Nephron progenitor cell (in vitro differentiated cells): ENCODE measurements around the gene PARD3B.
"Not testable (repeated sequence)": the region's sequence is repeated elsewhere in the genome, so short reads cannot be mapped to it uniquely, and the experiment has no call there.

Experiments
- DNase-seq: peaks from one replicate; pipeline ENCODE4 v3.0.0; 2021
- H3K27ac Mint-ChIP-seq: 2 replicates; pipeline ENCODE4 v1.8.0; 2021; ENCODE audit warnings: mild to moderate bottlenecking, moderate library complexity, mixed read lengths
- H3K27me3 Mint-ChIP-seq: 2 replicates; pipeline ENCODE4 v1.8.0; 2021; ENCODE audit warnings: mild to moderate bottlenecking, low read depth, mixed read lengths; ENCODE audit not compliant: poor library complexity
- H3K36me3 Mint-ChIP-seq: 2 replicates; pipeline ENCODE4 v1.8.0; 2021; ENCODE audit warnings: low read depth, mixed read lengths
- H3K4me1 Mint-ChIP-seq: 2 replicates; pipeline ENCODE4 v1.8.0; 2021; ENCODE audit warnings: mixed read lengths
- H3K4me3 Mint-ChIP-seq: 2 replicates; pipeline ENCODE4 v1.8.0; 2021; ENCODE audit warnings: mild to moderate bottlenecking, moderate library complexity, mixed read lengths
- H3K9me3 Mint-ChIP-seq: 2 replicates; pipeline ENCODE4 v1.8.0; 2021; ENCODE audit warnings: mild to moderate bottlenecking, moderate library complexity, mixed read lengths
- CTCF ChIP-seq: fragments of 200-600 bp; sonication (generic); IDR thresholded peaks from 2 replicates; pipeline ENCODE4 v1.5.0; 2021; ENCODE audit warnings: antibody characterized with exemption

PARD3B gene

GRCh38 chr2:205210494-205210893, 665.2 kb downstream of the PARD3B start:
- Mint-ChIP-seq H3K27ac (no peak overlapping the region), H3K36me3 (no peaks in the 10 kb centered on the region), H3K4me3 (no peak overlapping the region), H3K27me3 (peaks cover 4% of the 10 kb centered on the region), H3K9me3 (peaks cover 5% of the 10 kb centered on the region), H3K4me1 (peaks cover 5% of the 10 kb centered on the region)
- DNase-seq: no peak
- TF ChIP-seq CTCF: no peak

- Mint-ChIP-seq H3K27ac (no peak overlapping the region), H3K9me3 (no peaks in the 10 kb centered on the region), H3K4me3 (no peak overlapping the region), H3K27me3 (peaks cover 4% of the 10 kb centered on the region), H3K36me3 (no peaks in the 10 kb centered on the region), H3K4me1 (peaks cover 14% of the 10 kb centered on the region)
- TF ChIP-seq CTCF: no peak
- DNase-seq: no peak
Observed at GRCh38 chr2:205212357-205212756, 667.1 kb downstream of the PARD3B start.

GRCh38 chr2:205216092-205216491, 670.8 kb downstream of the PARD3B start:
- Mint-ChIP-seq H3K36me3 (no peaks in the 10 kb centered on the region), H3K4me3 (no peak overlapping the region), H3K4me1 (peaks cover 14% of the 10 kb centered on the region), H3K9me3 (no peaks in the 10 kb centered on the region), H3K27ac (no peak overlapping the region), H3K27me3 (peaks cover 4% of the 10 kb centered on the region)
- TF ChIP-seq CTCF: no peak
- DNase-seq: no peak

GRCh38 chr2:205216580-205216979, 671.3 kb downstream of the PARD3B start:
- peaks cover 14% of the 10 kb centered on the region for H3K4me1 Mint-ChIP-seq

GRCh38 chr2:205217004-205217403, 671.7 kb downstream of the PARD3B start:
- no peaks in the 10 kb centered on the region for H3K9me3 Mint-ChIP-seq
- peaks cover 4% of the 10 kb centered on the region for H3K27me3 Mint-ChIP-seq
- no peak overlapping the region for H3K4me3 Mint-ChIP-seq
- peaks cover 14% of the 10 kb centered on the region for H3K4me1 Mint-ChIP-seq
- H3K36me3 Mint-ChIP-seq: no peaks in the 10 kb centered on the region
- no peak overlapping the region for H3K27ac Mint-ChIP-seq
- TF ChIP-seq CTCF: no peak
- no peak for DNase-seq

More at GRCh38 chr2:205216580-205216979, 671.3 kb downstream of the PARD3B start:
- no peaks in the 10 kb centered on the region for H3K36me3 Mint-ChIP-seq
- no peak overlapping the region for H3K4me3 Mint-ChIP-seq
- no peak for TF ChIP-seq CTCF
- DNase-seq: no peak
- H3K27me3 Mint-ChIP-seq: peaks cover 4% of the 10 kb centered on the region
- H3K9me3 Mint-ChIP-seq: no peaks in the 10 kb centered on the region
- H3K27ac Mint-ChIP-seq: no peak overlapping the region

GRCh38 chr2:205218056-205218455, 672.8 kb downstream of the PARD3B start:
- H3K4me3 Mint-ChIP-seq: no peak overlapping the region
- no peak overlapping the region for H3K27ac Mint-ChIP-seq
- no peaks in the 10 kb centered on the region for H3K36me3 Mint-ChIP-seq
- DNase-seq: no peak
- H3K27me3 Mint-ChIP-seq: peaks cover 3% of the 10 kb centered on the region
- peaks cover 8% of the 10 kb centered on the region for H3K4me1 Mint-ChIP-seq
- TF ChIP-seq CTCF: no peak
- no peaks in the 10 kb centered on the region for H3K9me3 Mint-ChIP-seq

GRCh38 chr2:205218816-205219215, 673.5 kb downstream of the PARD3B start:
- H3K4me1 Mint-ChIP-seq, H3K36me3 Mint-ChIP-seq, H3K27ac Mint-ChIP-seq, H3K4me3 Mint-ChIP-seq, H3K27me3 Mint-ChIP-seq, DNase-seq, H3K9me3 Mint-ChIP-seq: not testable (repeated sequence)
